ENCODE measurements around the gene KRT12.

Gene KRT12

DNA sequence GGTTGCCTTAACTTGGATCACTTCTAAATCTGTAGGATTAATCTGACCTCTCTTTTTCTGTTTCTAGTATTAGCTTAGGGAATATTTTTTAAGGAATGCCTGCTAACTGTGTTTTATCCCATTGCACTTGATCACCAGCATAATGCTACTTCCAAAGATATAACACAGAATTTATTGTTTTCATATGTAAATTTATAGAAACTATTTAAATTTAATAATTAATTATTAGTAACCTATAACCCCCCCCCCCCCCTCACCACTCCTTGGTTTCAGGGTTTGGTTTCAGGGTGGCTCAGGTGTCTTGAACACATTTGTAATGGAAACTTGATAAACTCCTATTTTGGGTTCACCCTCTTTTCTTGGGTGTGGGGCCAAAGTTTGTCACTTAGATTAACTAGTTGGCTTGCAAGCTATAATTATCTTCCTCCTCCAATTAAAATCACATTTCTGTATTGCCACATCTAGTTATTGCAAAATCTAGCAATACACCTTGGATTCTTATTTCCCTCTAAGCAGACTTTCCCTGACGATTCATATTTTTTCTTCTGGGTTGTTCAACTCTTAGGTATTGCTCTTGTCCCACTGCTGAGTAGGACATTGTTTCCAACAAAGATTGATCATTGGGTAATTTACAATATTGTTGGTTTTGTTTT is 18.3 kb downstream of the KRT12 start:
- no peak overlapping the region for H3K9ac ChIP-seq (ENCODE audit: low read depth in 1 of 2, low read length in 2 of 2)
- no peak overlapping the region for H3K4me3 ChIP-seq (ENCODE audit: low read depth in 1 of 2, low read length in 2 of 2)
- H3K27ac ChIP-seq (ENCODE audit: low read depth, low read length), result no peak overlapping the region
- no peaks in the 10 kb centered on the region for H3K9me3 ChIP-seq (ENCODE audit: control insufficient read depth in 1 of 2, low read length in 2 of 2)
- H3K36me3 ChIP-seq (ENCODE audit: control insufficient read depth in 1 of 2, insufficient read depth in 2 of 2, low read length in 2 of 2), result no peaks in the 10 kb centered on the region
- no peaks in the 10 kb centered on the region for H3K4me1 ChIP-seq (ENCODE audit: control insufficient read depth in 1 of 2, insufficient read depth in 2 of 2, low read length in 2 of 2)
- H3K27me3 ChIP-seq (ENCODE audit: control insufficient read depth in 1 of 2, insufficient read depth in 2 of 2, low read length in 2 of 2), result peaks cover 0 to 8% of the 10 kb centered on the region in 2 donors

DNA sequence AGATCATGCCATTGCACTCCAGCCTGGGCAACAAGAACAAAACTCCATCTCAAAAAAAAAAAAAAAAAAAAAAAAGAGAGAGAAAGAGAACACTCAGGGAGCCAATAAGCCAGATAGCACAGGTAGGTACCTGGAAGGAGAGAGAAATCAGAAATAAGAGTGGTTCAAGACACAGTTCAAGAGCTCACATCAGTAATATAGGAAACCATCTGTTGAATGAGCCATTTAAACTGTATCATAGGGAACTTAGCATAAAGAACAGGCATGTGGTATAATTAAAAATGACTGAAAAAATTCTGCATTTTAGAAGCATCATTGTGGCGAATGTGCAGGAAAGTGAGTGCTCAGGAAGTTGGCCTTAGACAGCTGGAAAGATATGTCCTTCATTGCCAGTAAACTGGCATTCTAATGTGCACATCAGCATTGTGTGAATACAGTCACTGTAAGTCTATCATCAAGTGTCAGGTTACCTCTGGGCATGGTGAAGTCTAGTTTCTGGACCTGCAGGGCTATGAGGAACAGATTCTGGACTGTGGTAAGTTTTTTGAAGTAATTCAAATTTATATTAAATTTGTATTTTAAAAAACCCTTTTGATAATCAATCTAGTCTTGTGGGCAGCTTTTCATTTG is 20.4 kb downstream of the KRT12 start:
- Histone ChIP-seq H3K4me1 (ENCODE audit: control insufficient read depth in 1 of 2, insufficient read depth in 2 of 2, low read length in 2 of 2) (no peaks in the 10 kb centered on the region), H3K36me3 (ENCODE audit: control insufficient read depth in 1 of 2, insufficient read depth in 2 of 2, low read length in 2 of 2) (no peaks in the 10 kb centered on the region), H3K27me3 (ENCODE audit: control insufficient read depth in 1 of 2, insufficient read depth in 2 of 2, low read length in 2 of 2) (peaks cover 0 to 8% of the 10 kb centered on the region in 2 donors), H3K4me3 (ENCODE audit: low read depth in 1 of 2, low read length in 2 of 2) (no peak overlapping the region), H3K9me3 (ENCODE audit: control insufficient read depth in 1 of 2, low read length in 2 of 2) (no peaks in the 10 kb centered on the region), H3K27ac (ENCODE audit: low read depth, low read length) (no peak overlapping the region), H3K9ac (ENCODE audit: low read depth in 1 of 2, low read length in 2 of 2) (no peak overlapping the region)

DNA sequence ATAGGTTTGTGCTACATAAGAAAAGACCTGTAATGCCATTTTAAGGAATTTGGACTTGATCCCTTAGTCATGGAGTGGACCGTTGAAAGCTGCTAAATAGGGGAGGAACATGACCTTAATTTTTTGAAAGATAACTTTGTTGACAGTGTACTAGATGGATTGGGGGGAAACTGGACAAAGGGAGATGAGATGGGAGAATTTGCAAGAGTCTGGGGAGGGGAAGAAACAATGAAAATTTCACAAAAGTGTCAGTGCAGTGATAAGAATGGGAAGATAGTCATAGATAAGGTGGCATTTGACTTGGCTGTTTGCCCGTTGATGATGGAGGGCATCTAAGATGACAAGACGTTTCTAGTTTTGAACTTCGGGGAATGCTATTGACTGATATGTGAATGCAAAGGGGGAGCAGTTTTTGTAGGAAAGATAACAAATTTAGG is 22.3 kb downstream of the KRT12 start:
- peaks cover under 1 to 10% of the 10 kb centered on the region in 2 donors for H3K27me3 ChIP-seq (ENCODE audit: control insufficient read depth in 1 of 2, insufficient read depth in 2 of 2, low read length in 2 of 2)
- H3K9me3 ChIP-seq (ENCODE audit: control insufficient read depth in 1 of 2, low read length in 2 of 2), result no peaks in the 10 kb centered on the region
- H3K36me3 ChIP-seq (ENCODE audit: control insufficient read depth in 1 of 2, insufficient read depth in 2 of 2, low read length in 2 of 2), result no peaks in the 10 kb centered on the region
- H3K27ac ChIP-seq (ENCODE audit: low read depth, low read length), result no peak overlapping the region
- H3K9ac ChIP-seq (ENCODE audit: low read depth in 1 of 2, low read length in 2 of 2), result no peak overlapping the region
- no peaks in the 10 kb centered on the region for H3K4me1 ChIP-seq (ENCODE audit: control insufficient read depth in 1 of 2, insufficient read depth in 2 of 2, low read length in 2 of 2)
- no peak overlapping the region for H3K4me3 ChIP-seq (ENCODE audit: low read depth in 1 of 2, low read length in 2 of 2)

DNA sequence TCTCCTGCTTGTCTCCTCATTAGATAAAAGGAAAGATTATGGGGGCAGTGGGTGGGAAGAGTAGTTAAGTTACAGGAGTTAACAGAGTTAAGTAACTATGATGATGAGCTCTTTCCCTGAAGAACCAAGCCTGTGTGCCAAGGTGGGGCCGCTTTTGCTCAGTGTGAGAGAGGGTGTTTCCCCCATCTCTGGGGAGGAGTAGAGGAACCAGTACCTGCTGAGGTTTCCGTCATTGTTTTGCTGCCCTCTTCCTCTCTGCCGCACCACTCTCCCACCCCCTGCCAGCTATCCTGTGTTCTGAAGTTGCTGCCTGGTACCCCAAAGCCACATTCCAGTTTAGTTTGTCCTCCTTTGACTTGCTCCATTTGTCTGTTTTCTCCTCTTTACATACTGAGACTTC is 23.8 kb downstream of the KRT12 start:
- no peaks in the 10 kb centered on the region for H3K4me1 ChIP-seq (ENCODE audit: control insufficient read depth in 1 of 2, insufficient read depth in 2 of 2, low read length in 2 of 2)
- no peaks in the 10 kb centered on the region for H3K9me3 ChIP-seq (ENCODE audit: control insufficient read depth in 1 of 2, low read length in 2 of 2)
- H3K36me3 ChIP-seq (ENCODE audit: control insufficient read depth in 1 of 2, insufficient read depth in 2 of 2, low read length in 2 of 2), result no peaks in the 10 kb centered on the region
- H3K27ac ChIP-seq (ENCODE audit: low read depth, low read length), result no peak overlapping the region
- H3K4me3 ChIP-seq (ENCODE audit: low read depth in 1 of 2, low read length in 2 of 2), result no peak overlapping the region
- peaks cover 3 to 10% of the 10 kb centered on the region in 2 donors for H3K27me3 ChIP-seq (ENCODE audit: control insufficient read depth in 1 of 2, insufficient read depth in 2 of 2, low read length in 2 of 2)
- no peak overlapping the region for H3K9ac ChIP-seq (ENCODE audit: low read depth in 1 of 2, low read length in 2 of 2)

DNA sequence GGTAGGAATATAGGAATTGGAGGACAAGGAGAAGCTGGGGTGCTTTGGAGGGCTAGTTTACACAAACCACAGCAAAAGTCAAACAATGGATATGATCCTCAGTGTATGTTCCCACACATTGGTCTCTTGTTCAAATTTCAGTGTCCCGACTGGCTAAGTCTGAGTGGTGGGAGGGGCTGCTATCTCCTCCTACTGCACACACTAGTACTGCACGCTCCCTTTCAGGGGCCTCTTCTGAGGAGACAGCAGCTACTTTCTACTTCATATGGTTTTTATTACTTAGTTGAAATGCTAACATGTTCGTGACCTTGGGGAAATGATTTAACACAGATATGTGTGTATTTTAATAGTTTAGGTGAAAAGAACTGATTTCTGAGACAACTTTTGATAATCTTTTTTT is 25.8 kb downstream of the KRT12 start:
- no peak overlapping the region for H3K9ac ChIP-seq (ENCODE audit: low read depth in 1 of 2, low read length in 2 of 2)
- no peak overlapping the region for H3K4me3 ChIP-seq (ENCODE audit: low read depth in 1 of 2, low read length in 2 of 2)
- H3K9me3 ChIP-seq (ENCODE audit: control insufficient read depth in 1 of 2, low read length in 2 of 2), result no peaks in the 10 kb centered on the region
- no peaks in the 10 kb centered on the region for H3K4me1 ChIP-seq (ENCODE audit: control insufficient read depth in 1 of 2, insufficient read depth in 2 of 2, low read length in 2 of 2)
- no peak overlapping the region for H3K27ac ChIP-seq (ENCODE audit: low read depth, low read length)
- H3K27me3 ChIP-seq (ENCODE audit: control insufficient read depth in 1 of 2, insufficient read depth in 2 of 2, low read length in 2 of 2), result peaks cover 3 to 10% of the 10 kb centered on the region in 2 donors
- no peaks in the 10 kb centered on the region for H3K36me3 ChIP-seq (ENCODE audit: control insufficient read depth in 1 of 2, insufficient read depth in 2 of 2, low read length in 2 of 2)

DNA sequence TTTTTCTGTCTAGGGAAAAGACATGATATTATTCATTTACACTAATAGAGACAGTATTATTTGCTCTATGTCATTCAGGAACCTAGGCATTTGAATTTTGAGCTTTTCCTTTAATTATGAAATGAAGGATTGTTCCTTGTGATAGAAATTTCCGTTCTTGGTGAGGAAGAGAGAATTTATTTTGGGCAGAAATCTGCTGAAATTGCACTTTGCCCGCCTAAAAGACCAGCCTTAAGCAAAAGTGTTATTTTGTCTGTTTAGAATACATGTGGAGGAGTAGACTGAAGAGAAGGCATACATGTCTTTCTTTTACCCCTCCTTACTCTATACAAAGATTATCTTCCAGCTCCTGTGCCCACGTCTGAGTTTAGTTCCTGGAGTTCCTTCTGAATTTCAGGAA is 27.8 kb downstream of the KRT12 start:
- Histone ChIP-seq H3K9ac (ENCODE audit: low read depth in 1 of 2, low read length in 2 of 2) (no peak overlapping the region), H3K27me3 (ENCODE audit: control insufficient read depth in 1 of 2, insufficient read depth in 2 of 2, low read length in 2 of 2) (peaks cover 3 to 5% of the 10 kb centered on the region in 2 donors), H3K9me3 (ENCODE audit: control insufficient read depth in 1 of 2, low read length in 2 of 2) (no peaks in the 10 kb centered on the region), H3K4me3 (ENCODE audit: low read depth in 1 of 2, low read length in 2 of 2) (no peak overlapping the region), H3K4me1 (ENCODE audit: control insufficient read depth in 1 of 2, insufficient read depth in 2 of 2, low read length in 2 of 2) (no peaks in the 10 kb centered on the region), H3K27ac (ENCODE audit: low read depth, low read length) (no peak overlapping the region), H3K36me3 (ENCODE audit: control insufficient read depth in 1 of 2, insufficient read depth in 2 of 2, low read length in 2 of 2) (peaks cover 0 to 8% of the 10 kb centered on the region in 2 donors)

DNA sequence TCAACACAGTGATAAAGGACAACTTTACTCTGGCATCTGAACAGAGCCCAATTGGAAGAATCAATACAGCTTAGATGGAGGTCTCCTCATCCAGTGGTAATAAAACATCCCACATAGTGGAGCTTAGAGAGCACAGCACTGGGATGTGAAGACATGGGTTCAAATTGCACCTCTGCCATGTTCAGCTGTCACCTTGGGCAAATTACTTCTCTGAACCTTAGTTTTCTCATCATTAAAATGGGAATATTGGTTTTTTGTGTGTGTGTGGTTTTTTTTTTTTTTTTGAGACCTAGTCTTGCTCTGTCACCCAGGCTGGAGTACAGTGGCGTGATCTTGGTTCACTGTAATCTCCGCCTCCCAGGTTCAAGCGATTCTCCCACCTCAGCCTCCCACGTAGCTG is 31.0 kb downstream of the KRT12 start:
- no peaks in the 10 kb centered on the region for H3K9me3 ChIP-seq (ENCODE audit: control insufficient read depth in 1 of 2, low read length in 2 of 2)
- H3K27me3 ChIP-seq (ENCODE audit: control insufficient read depth in 1 of 2, insufficient read depth in 2 of 2, low read length in 2 of 2), result peaks cover 3% of the 10 kb centered on the region in 2 donors
- no peak overlapping the region for H3K9ac ChIP-seq (ENCODE audit: low read depth in 1 of 2, low read length in 2 of 2)
- H3K4me3 ChIP-seq (ENCODE audit: low read depth in 1 of 2, low read length in 2 of 2), result no peak overlapping the region
- no peaks in the 10 kb centered on the region for H3K4me1 ChIP-seq (ENCODE audit: control insufficient read depth in 1 of 2, insufficient read depth in 2 of 2, low read length in 2 of 2)
- H3K36me3 ChIP-seq (ENCODE audit: control insufficient read depth in 1 of 2, insufficient read depth in 2 of 2, low read length in 2 of 2), result peaks cover 0 to 8% of the 10 kb centered on the region in 2 donors
- no peak overlapping the region for H3K27ac ChIP-seq (ENCODE audit: low read depth, low read length)

DNA sequence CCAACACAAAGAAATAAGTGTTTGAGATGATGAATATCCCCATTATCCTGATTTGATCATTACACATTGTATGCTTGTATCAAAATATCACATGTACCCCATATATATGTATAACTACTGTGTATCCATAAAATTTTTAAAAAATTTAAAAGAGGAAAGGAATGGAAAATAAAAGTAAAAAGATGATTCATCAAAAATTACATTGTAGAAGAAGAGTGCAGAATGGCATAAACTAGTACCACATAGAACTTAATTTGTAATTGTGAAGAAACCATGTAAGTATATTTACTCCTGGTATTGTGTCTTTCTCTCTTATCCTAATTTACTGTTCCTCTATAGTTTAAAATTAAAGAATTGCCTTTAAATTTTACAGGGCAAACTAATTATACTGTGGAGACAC is 33.1 kb downstream of the KRT12 start:
- no peak overlapping the region for H3K9ac ChIP-seq (ENCODE audit: low read depth in 1 of 2, low read length in 2 of 2)
- H3K27ac ChIP-seq (ENCODE audit: low read depth, low read length), result no peak overlapping the region
- H3K9me3 ChIP-seq (ENCODE audit: control insufficient read depth in 1 of 2, low read length in 2 of 2), result no peaks in the 10 kb centered on the region
- peaks cover 0 to 8% of the 10 kb centered on the region in 2 donors for H3K36me3 ChIP-seq (ENCODE audit: control insufficient read depth in 1 of 2, insufficient read depth in 2 of 2, low read length in 2 of 2)
- no peaks in the 10 kb centered on the region for H3K27me3 ChIP-seq (ENCODE audit: control insufficient read depth in 1 of 2, insufficient read depth in 2 of 2, low read length in 2 of 2)
- H3K4me3 ChIP-seq (ENCODE audit: low read depth in 1 of 2, low read length in 2 of 2), result no peak overlapping the region
- H3K4me1 ChIP-seq (ENCODE audit: control insufficient read depth in 1 of 2, insufficient read depth in 2 of 2, low read length in 2 of 2), result no peaks in the 10 kb centered on the region

DNA sequence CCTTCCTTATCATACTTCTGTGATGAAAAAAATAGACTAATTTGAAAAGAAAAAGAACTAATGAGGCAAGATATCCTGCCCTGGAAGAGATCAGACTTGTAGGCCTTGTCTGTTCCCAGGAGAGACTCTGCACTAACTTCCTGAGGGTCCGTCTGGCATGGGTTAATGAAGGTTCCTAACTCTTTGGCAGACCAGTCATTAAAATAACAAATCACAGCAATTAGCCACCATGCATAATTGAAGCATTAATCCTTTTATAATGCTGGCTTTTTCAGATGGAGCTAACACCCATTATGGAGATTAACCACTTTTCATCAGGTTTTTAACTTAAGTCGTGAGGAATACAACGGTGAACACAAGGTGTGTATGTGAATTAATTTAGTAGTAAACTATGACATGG is 34.2 kb downstream of the KRT12 start:
- no peak overlapping the region for H3K9ac ChIP-seq (ENCODE audit: low read depth in 1 of 2, low read length in 2 of 2)
- no peaks in the 10 kb centered on the region for H3K9me3 ChIP-seq (ENCODE audit: control insufficient read depth in 1 of 2, low read length in 2 of 2)
- H3K4me1 ChIP-seq (ENCODE audit: control insufficient read depth in 1 of 2, insufficient read depth in 2 of 2, low read length in 2 of 2), result no peaks in the 10 kb centered on the region
- H3K27me3 ChIP-seq (ENCODE audit: control insufficient read depth in 1 of 2, insufficient read depth in 2 of 2, low read length in 2 of 2), result no peaks in the 10 kb centered on the region
- peaks cover 0 to 8% of the 10 kb centered on the region in 2 donors for H3K36me3 ChIP-seq (ENCODE audit: control insufficient read depth in 1 of 2, insufficient read depth in 2 of 2, low read length in 2 of 2)
- no peak overlapping the region for H3K4me3 ChIP-seq (ENCODE audit: low read depth in 1 of 2, low read length in 2 of 2)
- no peak overlapping the region for H3K27ac ChIP-seq (ENCODE audit: low read depth, low read length)

DNA sequence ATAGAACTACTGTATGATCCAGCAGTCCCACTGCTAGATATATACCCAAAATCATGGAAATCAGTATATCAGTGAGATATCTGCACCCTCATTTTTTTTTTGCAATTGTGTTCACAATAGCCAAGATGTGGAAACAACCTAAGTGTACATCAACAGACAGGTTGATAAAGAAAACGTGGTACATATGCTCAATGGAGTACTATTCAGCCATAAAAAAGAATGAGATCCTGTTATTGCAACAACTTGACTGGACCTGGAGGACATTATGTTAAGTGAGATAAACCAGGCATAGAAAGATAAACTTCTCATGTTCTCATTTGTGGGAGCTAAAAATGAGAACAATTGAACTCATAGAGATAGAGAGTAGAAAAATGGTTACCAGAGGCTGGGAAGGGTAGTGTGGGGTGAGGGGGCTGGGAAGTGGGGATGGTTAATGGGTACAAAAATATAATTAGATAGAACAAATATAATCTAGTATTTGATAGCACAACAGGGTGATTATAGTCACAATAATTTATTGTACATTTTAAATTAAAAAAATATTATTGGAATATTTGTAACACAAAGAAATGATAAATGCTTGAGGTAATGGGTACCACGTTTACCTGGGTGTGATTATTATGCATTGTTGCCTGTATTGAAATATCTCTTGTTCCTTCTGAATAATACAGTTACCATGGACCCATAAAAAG is 36.8 kb downstream of the KRT12 start:
- Histone ChIP-seq H3K36me3 (ENCODE audit: control insufficient read depth in 1 of 2, insufficient read depth in 2 of 2, low read length in 2 of 2) (peaks cover 0 to 8% of the 10 kb centered on the region in 2 donors), H3K9ac (ENCODE audit: low read depth in 1 of 2, low read length in 2 of 2) (no peak overlapping the region), H3K9me3 (ENCODE audit: control insufficient read depth in 1 of 2, low read length in 2 of 2) (no peaks in the 10 kb centered on the region), H3K4me3 (ENCODE audit: low read depth in 1 of 2, low read length in 2 of 2) (no peak overlapping the region), H3K4me1 (ENCODE audit: control insufficient read depth in 1 of 2, insufficient read depth in 2 of 2, low read length in 2 of 2) (no peaks in the 10 kb centered on the region), H3K27ac (ENCODE audit: low read depth, low read length) (no peak overlapping the region), H3K27me3 (ENCODE audit: control insufficient read depth in 1 of 2, insufficient read depth in 2 of 2, low read length in 2 of 2) (no peaks in the 10 kb centered on the region)

All from duodenal mucosa (tissue), 2 donors.